A549 (cell line): ENCODE measurements around the gene TCAP. TPM values are rescaled to one million over a fixed set of nuclear protein-coding genes. Genes with fewer than 3 reads are reported as not detected.
A peak's percentile ranks its signal among the peaks of the same experiment; 100 is the strongest.

ENCODE experiments used
- ATAC-seq, 2 experiments: fragments of 200-7000 bp in 1 of 2; fragments of >200 bp in 1 of 2; cut with Nextera tagmentation in 1 of 2; cut with Tn5 transposase in 1 of 2; 3 replicates each; pipeline versions ENCODE4 v1.8.0 to v1.9.1; 2018 to 2020; ENCODE audit warnings: mild to moderate bottlenecking in 1 of 2, moderate library complexity in 1 of 2
- CTCF ChIA-PET: fragments of 300-600 bp; sonication (Branson Sonifier 250); formaldehyde crosslinking; extraction: SDS; loops from one replicate; lab custom pipeline; 2021; ENCODE audit warnings: antibody characterized with exemption, inconsistent platforms; lab: Yijun Ruan, JAX
- POLR2A ChIA-PET: fragments of 350-600 bp; formaldehyde crosslinking; extraction: SDS; loops from one replicate; lab custom pipeline; 2021; ENCODE audit warnings: antibody characterized with exemption, inconsistent platforms; lab: Yijun Ruan, JAX
- DNase-seq, 2 experiments: peaks; one replicate each; pipeline versions ENCODE4 v3.0.0 to v3.0.0-alpha.2; 2011 to 2016; ENCODE audit warnings: low read depth in 1 of 2, low spot score in 1 of 2
- FAIRE-seq: peaks from 2 replicates; lab custom pipeline; 2011; peaks lifted over from hg19 to GRCh38; lab: Jason Lieb, UNC
- H3K27ac ChIP-seq, 2 experiments: fragments of >200 bp; sonication (Bioruptor Twin); formaldehyde crosslinking; 3 replicates each; pipeline ENCODE4 v1.5.1; 2016 to 2017
- H3K4me1 ChIP-seq: fragments of >200 bp; sonication (Bioruptor Twin); formaldehyde crosslinking; 3 replicates; pipeline ENCODE4 v1.6.1; 2016
- H3K4me2 ChIP-seq: fragments of >200 bp; sonication (Bioruptor Twin); formaldehyde crosslinking; 3 replicates; pipeline ENCODE4 v1.6.1; 2016
- H3K4me3 ChIP-seq: fragments of >200 bp; sonication (Bioruptor Twin); formaldehyde crosslinking; 3 replicates; pipeline ENCODE4 v1.5.1; 2016
- H3K9me3 ChIP-seq: fragments of >200 bp; sonication (Bioruptor Twin); formaldehyde crosslinking; 3 replicates; pipeline ENCODE4 v1.6.1; 2016
- CHD2 ChIP-seq: fragments of 150-350 bp; IDR thresholded peaks from 2 replicates; pipeline ENCODE4 v1.6.1; 2014; ENCODE audit warnings: low read length; ENCODE audit not compliant: partially characterized antibody
- CHD4 ChIP-seq: fragments of 200-600 bp; sonication (generic); IDR thresholded peaks from 2 replicates; pipeline ENCODE4 v1.6.1; 2016; ENCODE audit warnings: antibody characterized with exemption, mild to moderate bottlenecking, borderline replicate concordance
- ESRRA ChIP-seq: fragments of 150-350 bp; IDR thresholded peaks from 2 replicates; pipeline ENCODE4 v1.6.1; 2014; ENCODE audit warnings: mild to moderate bottlenecking, low read length, borderline replicate concordance
- HEYL ChIP-seq: fragments of 250-450 bp; sonication (Bioruptor Pico); IDR thresholded peaks from 2 replicates; pipeline ENCODE4 v1.8.0; 2021; ENCODE audit warnings: mild to moderate bottlenecking, moderate library complexity
- JUNB ChIP-seq: fragments of >200 bp; sonication (Bioruptor Twin); formaldehyde crosslinking; IDR thresholded peaks from 2 replicates; pipeline ENCODE4 v1.6.1; 2016
- MAFK ChIP-seq: fragments of 450-650 bp; IDR thresholded peaks from 2 replicates; pipeline ENCODE4 v1.6.1; 2014; ENCODE audit not compliant: partially characterized antibody
- MAZ ChIP-seq: fragments of 150-350 bp; IDR thresholded peaks from 2 replicates; pipeline ENCODE4 v1.6.1; 2014; ENCODE audit warnings: antibody characterized with exemption, low read depth, low read length, borderline replicate concordance
- MYC ChIP-seq: IDR thresholded peaks from 2 replicates; pipeline ENCODE4 v1.6.1; 2012; ENCODE audit warnings: mild to moderate bottlenecking, inconsistent platforms, low read length, improper control_type of control experiment, borderline replicate concordance
- PBX3 ChIP-seq: IDR thresholded peaks from 2 replicates; pipeline ENCODE4 v1.6.1; 2012
- RAD21 ChIP-seq, 2 experiments: fragments of >200 bp in 1 of 2; sonication (Bioruptor Twin) in 1 of 2; formaldehyde crosslinking in 1 of 2; IDR thresholded peaks in 1 of 2; conservative IDR thresholded peaks in 1 of 2; 2 replicates in 1 of 2; 3 replicates in 1 of 2; pipeline ENCODE4 v1.6.1; 2012 to 2018; ENCODE audit warnings: inconsistent platforms in 1 of 2
- RCOR1 ChIP-seq: fragments of 150-350 bp; IDR thresholded peaks from 2 replicates; pipeline ENCODE4 v1.6.1; 2014; ENCODE audit warnings: antibody characterized with exemption, low read length, low read depth
- SMC3 ChIP-seq: fragments of >200 bp; sonication (Bioruptor Twin); formaldehyde crosslinking; IDR thresholded peaks from 3 replicates; pipeline ENCODE4 v1.6.1; 2018; ENCODE audit warnings: inconsistent platforms
- TFCP2L1 ChIP-seq: fragments of 250-450 bp; sonication (Bioruptor Pico); IDR thresholded peaks from 2 replicates; pipeline ENCODE4 v1.5.0; 2021; ENCODE audit warnings: mild to moderate bottlenecking
- ZC3H11A ChIP-seq: fragments of 450-650 bp; IDR thresholded peaks from 2 replicates; pipeline ENCODE4 v1.6.1; 2014; ENCODE audit warnings: antibody characterized with exemption, mild to moderate bottlenecking
- ZNF302 ChIP-seq: fragments of 250-450 bp; sonication (Bioruptor Pico); IDR thresholded peaks from 2 replicates; pipeline ENCODE4 v1.9.0; 2021; ENCODE audit warnings: inconsistent platforms, mild to moderate bottlenecking, moderate library complexity
- ZSCAN20 ChIP-seq: fragments of 250-450 bp; sonication (Bioruptor Pico); IDR thresholded peaks from 2 replicates; pipeline ENCODE4 v1.8.0; 2022; ENCODE audit warnings: mild to moderate bottlenecking, moderate library complexity
- WGBS: methylation state at CpG from one replicate; pipeline ENCODE4 v1.1.6; 2017; ENCODE audit errors: missing lambda C conversion rate; 5-methylcytosine and 5-hydroxymethylcytosine counted together
- polyA plus RNA-seq, 4 experiments: library from polyadenylated mRNA; depleted of rRNA in 3 of 4; stranded (reverse); fragments of >200 nt; fragmentation: RNase III in 1 of 4; extraction: RNeasy Plus Mini Kit Qiagen cat#74134 plus additional on column Dnase treatment in 1 of 4; gene quantifications; 2 replicates in 3 of 4; 3 replicates in 1 of 4; pipeline ENCODE4 v1.2.3, GENCODE V29; 2011 to 2017
- TF ChIP-seq, protein P1 (sequence below): IDR thresholded peaks from 2 replicates; pipeline ENCODE4 v1.6.1; 2012
- TF ChIP-seq, protein P2 (sequence below): fragments of 250-450 bp; sonication (Bioruptor Pico); IDR thresholded peaks from 2 replicates; pipeline ENCODE4 v1.5.0; 2021; ENCODE audit warnings: mild to moderate bottlenecking, moderate library complexity, borderline replicate concordance
- TF ChIP-seq, protein P3 (sequence below): fragments of >200 bp; sonication (Bioruptor Twin); formaldehyde crosslinking; IDR thresholded peaks from 3 replicates; pipeline ENCODE4 v1.5.1; 2016

TCAP gene
- polyA plus RNA-seq, 2 of the 4 experiments (the other 2 are of a cell fraction) = 0.41 to 1.2 TPM

DNA sequence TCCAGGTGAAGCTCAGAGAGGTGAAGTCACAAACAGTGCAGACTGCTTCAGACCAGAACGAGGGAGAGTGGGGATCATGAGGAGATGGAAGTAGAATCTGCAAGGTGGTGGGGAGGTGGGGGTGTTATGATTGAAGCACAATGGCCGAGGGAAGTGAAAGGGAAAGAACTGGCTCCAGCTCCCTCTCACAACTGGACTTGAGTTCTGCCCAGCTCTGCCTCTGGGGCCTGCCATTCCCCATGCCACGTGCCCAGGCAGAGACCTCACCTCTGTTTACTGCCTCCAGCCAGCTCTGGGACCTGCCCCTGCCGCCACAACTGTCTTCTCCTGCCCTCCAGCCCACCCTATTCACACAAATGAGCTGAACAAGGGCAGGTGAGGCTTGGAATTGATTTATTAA, 5.6 kb downstream of the TCAP start:
- CTCF ChIA-PET = interaction anchor here (1.0 to 50.7 kb wide), 12 partner anchors 9 to 123 kb away, joined by 3 to 1391 read pairs (median 6); partner anchors contain the start of genes ERBB2, MIEN1, PGAP3 and PPP1R1B
- TF ChIP-seq CHD4 (no peak), MYC (no peak), JUNB (no peak), ZSCAN20 (CRISPR knock-in tag) (no peak), RCOR1 (no peak), CHD2 (no peak), ZNF302 (CRISPR knock-in tag) (no peak), ESRRA (no peak), PBX3 (no peak), TFCP2L1 (no peak), ZC3H11A (no peak), HEYL (CRISPR knock-in tag) (no peak)
- TF ChIP-seq, protein P1, sequence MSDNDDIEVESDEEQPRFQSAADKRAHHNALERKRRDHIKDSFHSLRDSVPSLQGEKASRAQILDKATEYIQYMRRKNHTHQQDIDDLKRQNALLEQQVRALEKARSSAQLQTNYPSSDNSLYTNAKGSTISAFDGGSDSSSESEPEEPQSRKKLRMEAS = no peak
- TF ChIP-seq, protein P2, sequence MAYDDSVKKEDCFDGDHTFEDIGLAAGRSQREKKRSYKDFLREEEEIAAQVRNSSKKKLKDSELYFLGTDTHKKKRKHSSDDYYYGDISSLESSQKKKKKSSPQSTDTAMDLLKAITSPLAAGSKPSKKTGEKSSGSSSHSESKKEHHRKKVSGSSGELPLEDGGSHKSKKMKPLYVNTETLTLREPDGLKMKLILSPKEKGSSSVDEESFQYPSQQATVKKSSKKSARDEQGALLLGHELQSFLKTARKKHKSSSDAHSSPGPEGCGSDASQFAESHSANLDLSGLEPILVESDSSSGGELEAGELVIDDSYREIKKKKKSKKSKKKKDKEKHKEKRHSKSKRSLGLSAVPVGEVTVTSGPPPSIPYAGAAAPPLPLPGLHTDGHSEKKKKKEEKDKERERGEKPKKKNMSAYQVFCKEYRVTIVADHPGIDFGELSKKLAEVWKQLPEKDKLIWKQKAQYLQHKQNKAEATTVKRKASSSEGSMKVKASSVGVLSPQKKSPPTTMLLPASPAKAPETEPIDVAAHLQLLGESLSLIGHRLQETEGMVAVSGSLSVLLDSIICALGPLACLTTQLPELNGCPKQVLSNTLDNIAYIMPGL = no peak
- Histone ChIP-seq H3K4me3 (no peak overlapping the region), H3K27ac (no peak overlapping the region), H3K4me2 (no peak overlapping the region), H3K4me1 (peaks cover 37% of the 10 kb centered on the region), H3K9me3 (no peaks in the 10 kb centered on the region)
- DNase-seq (no peak), FAIRE-seq (no peak), ATAC-seq (no peak)
- POLR2A ChIA-PET = interaction anchor here (1.3 kb wide), 1 partner anchor 17 kb away, joined by 4 read pairs; the partner anchor contains the start of gene PGAP3
- WGBS = 46% methylated on average over 4 of the region's 4 CpGs

DNA sequence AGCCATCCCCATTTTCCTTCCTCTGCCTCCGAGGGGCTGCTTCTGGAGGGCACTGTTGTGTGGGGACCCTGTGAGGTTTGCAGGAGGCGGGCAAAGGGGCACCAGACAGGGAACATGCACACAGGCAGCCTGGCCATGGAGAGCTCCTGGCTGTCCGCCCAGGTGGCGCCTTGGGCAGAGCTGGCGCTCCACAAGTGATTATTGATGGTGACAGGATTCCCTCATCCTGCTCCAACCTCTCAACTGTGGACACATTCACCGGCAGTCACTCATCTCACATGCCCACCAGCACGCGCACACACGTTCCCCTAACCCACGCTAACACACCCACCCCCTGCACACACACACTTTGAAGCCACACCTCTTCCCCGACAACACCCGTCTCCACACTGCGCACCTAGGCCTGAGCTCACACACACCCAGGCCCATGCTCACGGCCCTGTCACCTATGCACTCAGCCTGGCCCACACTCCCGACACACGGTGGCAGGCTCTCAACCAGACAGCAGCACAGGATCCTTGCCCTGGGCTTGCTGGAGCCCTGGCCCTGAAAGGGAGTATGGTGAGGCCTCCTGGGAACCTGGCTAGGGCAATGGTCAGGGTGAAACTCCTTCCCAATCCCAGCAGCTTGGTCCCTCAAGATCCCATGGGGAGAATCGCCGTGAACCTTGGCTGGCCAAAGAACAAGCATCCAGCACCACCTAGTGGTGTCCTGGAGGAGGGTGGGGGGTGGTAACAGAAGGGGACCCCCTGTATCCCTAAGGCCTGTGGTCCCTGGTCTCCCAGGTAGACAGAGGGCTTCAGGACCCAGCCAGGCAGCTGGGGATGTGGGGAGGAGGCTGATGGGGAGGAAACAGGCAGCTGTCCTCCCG, 6.7 kb downstream of the TCAP start:
- Histone ChIP-seq H3K27ac (no peak overlapping the region), H3K4me2 (no peak overlapping the region), H3K4me3 (no peak overlapping the region), H3K9me3 (no peaks in the 10 kb centered on the region), H3K4me1 (peaks cover 26% of the 10 kb centered on the region)
- WGBS = 80% methylated on average over 17 of the region's 19 CpGs
- FAIRE-seq (no peak), DNase-seq (peak; percentile 61 to 82), ATAC-seq (peak; percentile 17 to 69; a peak in 4 of 6 replicates)
- ChIA-PET POLR2A (interaction anchor here (1.0 kb wide), 1 partner anchor 16 kb away, joined by 3 read pairs; the partner anchor contains the start of gene PGAP3), CTCF (interaction anchor here (0.6 to 50.7 kb wide), 17 partner anchors 10 to 124 kb away, joined by 3 to 1391 read pairs (median 6); partner anchors contain the start of genes ERBB2, MIEN1, PGAP3 and PPP1R1B)
- TF ChIP-seq MAFK = no peak
- TF ChIP-seq MAZ = 0 out of 2 replicates have a peak, but pooled peaks have one; percentile 44
- TF ChIP-seq RAD21 (conservative IDR thresholded peaks at IDR 0.05 in 1 of 2, IDR thresholded peaks at IDR 0.05 in 1 of 2) = peak; percentile 61 to 78
- TF ChIP-seq SMC3 = peak; percentile 51; the same call in 1 of the 3 replicates
- TF ChIP-seq, protein P3, sequence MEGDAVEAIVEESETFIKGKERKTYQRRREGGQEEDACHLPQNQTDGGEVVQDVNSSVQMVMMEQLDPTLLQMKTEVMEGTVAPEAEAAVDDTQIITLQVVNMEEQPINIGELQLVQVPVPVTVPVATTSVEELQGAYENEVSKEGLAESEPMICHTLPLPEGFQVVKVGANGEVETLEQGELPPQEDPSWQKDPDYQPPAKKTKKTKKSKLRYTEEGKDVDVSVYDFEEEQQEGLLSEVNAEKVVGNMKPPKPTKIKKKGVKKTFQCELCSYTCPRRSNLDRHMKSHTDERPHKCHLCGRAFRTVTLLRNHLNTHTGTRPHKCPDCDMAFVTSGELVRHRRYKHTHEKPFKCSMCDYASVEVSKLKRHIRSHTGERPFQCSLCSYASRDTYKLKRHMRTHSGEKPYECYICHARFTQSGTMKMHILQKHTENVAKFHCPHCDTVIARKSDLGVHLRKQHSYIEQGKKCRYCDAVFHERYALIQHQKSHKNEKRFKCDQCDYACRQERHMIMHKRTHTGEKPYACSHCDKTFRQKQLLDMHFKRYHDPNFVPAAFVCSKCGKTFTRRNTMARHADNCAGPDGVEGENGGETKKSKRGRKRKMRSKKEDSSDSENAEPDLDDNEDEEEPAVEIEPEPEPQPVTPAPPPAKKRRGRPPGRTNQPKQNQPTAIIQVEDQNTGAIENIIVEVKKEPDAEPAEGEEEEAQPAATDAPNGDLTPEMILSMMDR = peak; percentile 65
